HepG2 (cell line): Measurements from ENCODE around the gene CCDC117. TPM values are rescaled to one million over a fixed set of nuclear protein-coding genes. Genes with fewer than 3 reads are reported as not detected.
A peak's percentile ranks its signal among the peaks of the same experiment; 100 is the strongest.

Experiments
- AHR ChIP-seq: IDR thresholded peaks from 2 replicates; pipeline ENCODE4 v1.6.1; 2018; ENCODE audit warnings: missing genetic modification reagents, missing compliant biosample characterization
- ATF5 ChIP-seq: sonication (generic); formaldehyde crosslinking; IDR thresholded peaks from 2 replicates; pipeline ENCODE4 v1.4.0; 2020; ENCODE audit warnings: mild to moderate bottlenecking, low read depth, missing genetic modification reagents
- FOSL2 ChIP-seq: sonication (generic); formaldehyde crosslinking; IDR thresholded peaks from 2 replicates; pipeline ENCODE4 v1.4.0; 2020; ENCODE audit warnings: missing genetic modification reagents
- GLI4 ChIP-seq: sonication (generic); formaldehyde crosslinking; IDR thresholded peaks from 2 replicates; pipeline ENCODE4 v1.5.1; 2020; ENCODE audit warnings: missing genetic modification reagents, mild to moderate bottlenecking, moderate library complexity, borderline replicate concordance
- HNF4A ChIP-seq: sonication (generic); formaldehyde crosslinking; IDR thresholded peaks from 2 replicates; pipeline ENCODE4 v1.4.0; 2020; ENCODE audit warnings: missing genetic modification reagents
- NCOA2 ChIP-seq: sonication (generic); formaldehyde crosslinking; IDR thresholded peaks from 2 replicates; pipeline ENCODE4 v1.8.0; 2022; ENCODE audit warnings: inconsistent platforms
- PCBP1 ChIP-seq: fragments of 200-400 bp; formaldehyde crosslinking; IDR thresholded peaks from 2 replicates; pipeline ENCODE4 v1.6.1; 2017; ENCODE audit warnings: mild to moderate bottlenecking, low read depth, low read length, borderline replicate concordance
- PCBP2 ChIP-seq: fragments of 200-400 bp; formaldehyde crosslinking; optimal IDR thresholded peaks from 2 replicates; pipeline ENCODE3; 2018; ENCODE audit warnings: low read length, low read depth; ENCODE audit not compliant: poor library complexity, severe bottlenecking
- RBAK ChIP-seq: sonication (generic); formaldehyde crosslinking; IDR thresholded peaks from 2 replicates; pipeline ENCODE4 v1.5.1; 2020; ENCODE audit warnings: mild to moderate bottlenecking, missing genetic modification reagents
- TEF ChIP-seq: sonication (generic); formaldehyde crosslinking; IDR thresholded peaks from 2 replicates; pipeline ENCODE4 v1.5.0; 2020; ENCODE audit warnings: missing genetic modification reagents
- ZHX2 ChIP-seq, 2 experiments: sonication (generic) in 1 of 2; formaldehyde crosslinking in 1 of 2; IDR thresholded peaks; 2 replicates each; pipeline versions ENCODE4 v1.6.1 to v1.9.0; 2014 to 2022; ENCODE audit warnings: antibody characterized with exemption in 1 of 2, borderline replicate concordance in 1 of 2, inconsistent platforms in 1 of 2, low read depth in 1 of 2, missing genetic modification reagents in 1 of 2
- ZMAT3 ChIP-seq: sonication (generic); formaldehyde crosslinking; conservative IDR thresholded peaks from 2 replicates; pipeline ENCODE4 v1.7.0; 2021; ENCODE audit warnings: missing genetic modification reagents
- ZNF574 ChIP-seq: sonication (generic); formaldehyde crosslinking; IDR thresholded peaks from 2 replicates; pipeline ENCODE4 v1.4.0; 2020; ENCODE audit warnings: missing genetic modification reagents
- ZNF597 ChIP-seq: sonication (generic); formaldehyde crosslinking; IDR thresholded peaks from 2 replicates; pipeline ENCODE4 v1.5.0; 2020; ENCODE audit warnings: missing genetic modification reagents
- ZNF784 ChIP-seq: sonication (generic); formaldehyde crosslinking; IDR thresholded peaks from 2 replicates; pipeline ENCODE4 v1.5.1; 2020; ENCODE audit warnings: missing genetic modification reagents, mild to moderate bottlenecking, borderline replicate concordance
- polyA plus RNA-seq, 8 experiments: library from polyadenylated mRNA; depleted of rRNA in 3 of 8; stranded (reverse) in 7 of 8; unstranded in 1 of 8; fragments of >200 nt; fragmentation: Illumina TruSeq in 4 of 8; extraction: Trizol in 4 of 8; gene quantifications; 2 replicates each; pipeline versions ENCODE4 v1.2.1 to v1.2.3, GENCODE V29; 2011 to 2016; ENCODE audit warnings: low read depth in 4 of 8, missing spikeins in 1 of 8, mixed read lengths in 1 of 8; ENCODE audit not compliant: insufficient read depth in 1 of 8
- total RNA-seq, 5 experiments: library from RNA; depleted of rRNA; stranded (reverse); fragments of >200 nt; fragmentation: Illumina TruSeq; extraction: Trizol; gene quantifications; 2 replicates each; pipeline ENCODE4 v1.2.3, GENCODE V29; 2016; ENCODE audit warnings: low read depth in 1 of 5

The CCDC117 gene
- total and polyA plus RNA-seq, 2 of the 13 experiments (the other 11 are each of a cell fraction or from before 2014, with no cell fraction given) = 12.6 to 34.2 TPM

GRCh38 chr22:28772633-28773460, at the start of gene CCDC117 (continued):
- TF ChIP-seq PCBP1 = 0 out of 2 replicates have a peak, but pooled peaks have one; percentile 36
- TF ChIP-seq FOSL2 (CRISPR knock-in tag) = peak; percentile 73
- no peak for TF ChIP-seq ATF5 (CRISPR knock-in tag)
- TF ChIP-seq AHR (CRISPR knock-in tag) = peak; percentile 79; the same call in 1 of the 2 replicates
- TF ChIP-seq PCBP2 = no peak
- TF ChIP-seq ZMAT3 (CRISPR knock-in tag) = peak; percentile 83
- TF ChIP-seq GLI4 (CRISPR knock-in tag) = no peak; the same call in 1 of the 2 replicates
- TF ChIP-seq RBAK (CRISPR knock-in tag) = no peak
- TF ChIP-seq HNF4A = no peak
- peak; percentile 80 for TF ChIP-seq ZHX2 (IDR thresholded peaks at IDR 0.05; ENCODE audit: low read depth)
- TF ChIP-seq ZHX2 (CRISPR knock-in tag; IDR thresholded peaks at IDR 0.05; ENCODE audit: borderline replicate concordance) = peak; percentile 63; the same call in 1 of the 2 replicates
- no peak for TF ChIP-seq ZNF597 (CRISPR knock-in tag)
- peak; percentile 97 for TF ChIP-seq ZNF574 (CRISPR knock-in tag)
- TF ChIP-seq NCOA2 (CRISPR knock-in tag) = 0 out of 2 replicates have a peak, but pooled peaks have one; percentile 39
- TF ChIP-seq TEF (CRISPR knock-in tag) = no peak
- TF ChIP-seq ZNF784 (CRISPR knock-in tag) = no peak
